ENCODE results near the gene THSD7A. TPM values are rescaled to one million over a fixed set of nuclear protein-coding genes. Genes with fewer than 3 reads are reported as not detected.
A peak's percentile ranks its signal among the peaks of the same experiment; 100 is the strongest.

The THSD7A gene
- total and polyA plus RNA-seq, 11 donors, result 0.11 to 5.2 (median 1.1) TPM

GRCh38 chr7:11612737-11613136 is 219.3 kb downstream of the THSD7A start:
- ATAC-seq (no peak), DNase-seq (no peak)
- TF ChIP-seq POLR2A (IDR thresholded peaks at IDR 0.05), result no peak
- no peak for TF ChIP-seq CTCF (IDR thresholded peaks at IDR 0.05)
- intact Hi-C loops (cut with DNase I), result loop anchor here in 2 of 10 donors (10.0 kb wide), 2 partner anchors 158 to 222 kb away; partner anchors contain the start of gene THSD7A (in 1 of the 2)
- Histone ChIP-seq H3K36me3 (no peaks in the 10 kb centered on the region), H3K27ac (no peak overlapping the region), H3K4me3 (no peak overlapping the region), H3K9me3 (no peaks in the 10 kb centered on the region), H3K27me3 (no peaks in the 10 kb centered on the region), H3K4me1 (peaks cover 0 to 3% (median 0%) of the 10 kb centered on the region in 12 donors)
- 85 to 89% (median 87%) methylated on average over 1 of the region's 1 CpG for WGBS, 4 donors

- intact Hi-C loops (cut with DNase I), result no loop called here
- ATAC-seq, result no peak
- TF ChIP-seq CTCF (IDR thresholded peaks at IDR 0.05), result no peak
- no peak for TF ChIP-seq POLR2A (IDR thresholded peaks at IDR 0.05)
- H3K27me3 ChIP-seq, result no peaks in the 10 kb centered on the region
- H3K4me1 ChIP-seq, result peaks cover 0 to 26% (median 11%) of the 10 kb centered on the region in 12 donors
- H3K36me3 ChIP-seq, result no peaks in the 10 kb centered on the region
- no peak overlapping the region for H3K4me3 ChIP-seq
- DNase-seq, result no peak
- H3K27ac ChIP-seq, result no peak overlapping the region
- no peaks in the 10 kb centered on the region for H3K9me3 ChIP-seq
- 86 to 94% (median 91%) methylated on average over 2 of the region's 2 CpGs for WGBS, 4 donors
Observed at GRCh38 chr7:11609096-11609670, 222.8 kb downstream of the THSD7A start.

- WGBS, 4 donors, result 10 to 20% (median 16%) methylated on average over 2 of the region's 2 CpGs
- DNase-seq (peak in 3 of 5 donors; percentile 30 to 53 (median 36)), ATAC-seq (no peak)
- Histone ChIP-seq H3K4me3 (no peak overlapping the region), H3K36me3 (no peaks in the 10 kb centered on the region), H3K27ac (no peak overlapping the region), H3K9me3 (no peaks in the 10 kb centered on the region), H3K27me3 (no peaks in the 10 kb centered on the region), H3K4me1 (peaks cover 0 to 26% (median 11%) of the 10 kb centered on the region in 12 donors)
- no peak for TF ChIP-seq CTCF (IDR thresholded peaks at IDR 0.05)
- TF ChIP-seq POLR2A (IDR thresholded peaks at IDR 0.05), result no peak
- intact Hi-C loops (cut with DNase I), result no loop called here
Observed at GRCh38 chr7:11607686-11608085, 224.3 kb downstream of the THSD7A start.

- Histone ChIP-seq H3K9me3 (no peaks in the 10 kb centered on the region), H3K27ac (peak overlapping the region in 4 of 12 donors; percentile 8 to 49 (median 12)), H3K27me3 (no peaks in the 10 kb centered on the region), H3K4me3 (no peak overlapping the region), H3K36me3 (no peaks in the 10 kb centered on the region), H3K4me1 (peaks cover 0 to 26% (median 11%) of the 10 kb centered on the region in 12 donors)
- TF ChIP-seq POLR2A (IDR thresholded peaks at IDR 0.05) (no peak), CTCF (IDR thresholded peaks at IDR 0.05) (no peak)
- ATAC-seq (peak in 3 of 4 donors; percentile 34 to 77 (median 59)), DNase-seq (no peak)
- intact Hi-C loops (cut with DNase I), result no loop called here
Observed at GRCh38 chr7:11605749-11606148, 226.2 kb downstream of the THSD7A start.

Data from heart left ventricle (tissue), 16 donors.